GM20000 (cell line): ENCODE results near the gene PPIP5K2.
"Not testable (repeated sequence)": the region's sequence is repeated elsewhere in the genome, so short reads cannot be mapped to it uniquely, and the experiment has no call there.

Source experiments
- DNase-seq: peaks from one replicate; pipeline ENCODE4 v3.0.0; 2012; ENCODE audit warnings: low spot score
- TF ChIP-seq, protein P1 (sequence below): IDR thresholded peaks from 2 replicates; pipeline ENCODE4 v1.5.1; 2012; ENCODE audit warnings: mild to moderate bottlenecking, control low read depth; ENCODE audit errors: extremely low read depth, missing control alignments

The PPIP5K2 gene

GRCh38 chr5:103177543-103177942 is 57.4 kb downstream of the PPIP5K2 start:
- TF ChIP-seq, protein P1, sequence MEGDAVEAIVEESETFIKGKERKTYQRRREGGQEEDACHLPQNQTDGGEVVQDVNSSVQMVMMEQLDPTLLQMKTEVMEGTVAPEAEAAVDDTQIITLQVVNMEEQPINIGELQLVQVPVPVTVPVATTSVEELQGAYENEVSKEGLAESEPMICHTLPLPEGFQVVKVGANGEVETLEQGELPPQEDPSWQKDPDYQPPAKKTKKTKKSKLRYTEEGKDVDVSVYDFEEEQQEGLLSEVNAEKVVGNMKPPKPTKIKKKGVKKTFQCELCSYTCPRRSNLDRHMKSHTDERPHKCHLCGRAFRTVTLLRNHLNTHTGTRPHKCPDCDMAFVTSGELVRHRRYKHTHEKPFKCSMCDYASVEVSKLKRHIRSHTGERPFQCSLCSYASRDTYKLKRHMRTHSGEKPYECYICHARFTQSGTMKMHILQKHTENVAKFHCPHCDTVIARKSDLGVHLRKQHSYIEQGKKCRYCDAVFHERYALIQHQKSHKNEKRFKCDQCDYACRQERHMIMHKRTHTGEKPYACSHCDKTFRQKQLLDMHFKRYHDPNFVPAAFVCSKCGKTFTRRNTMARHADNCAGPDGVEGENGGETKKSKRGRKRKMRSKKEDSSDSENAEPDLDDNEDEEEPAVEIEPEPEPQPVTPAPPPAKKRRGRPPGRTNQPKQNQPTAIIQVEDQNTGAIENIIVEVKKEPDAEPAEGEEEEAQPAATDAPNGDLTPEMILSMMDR = no peak
- DNase-seq = no peak

DNA sequence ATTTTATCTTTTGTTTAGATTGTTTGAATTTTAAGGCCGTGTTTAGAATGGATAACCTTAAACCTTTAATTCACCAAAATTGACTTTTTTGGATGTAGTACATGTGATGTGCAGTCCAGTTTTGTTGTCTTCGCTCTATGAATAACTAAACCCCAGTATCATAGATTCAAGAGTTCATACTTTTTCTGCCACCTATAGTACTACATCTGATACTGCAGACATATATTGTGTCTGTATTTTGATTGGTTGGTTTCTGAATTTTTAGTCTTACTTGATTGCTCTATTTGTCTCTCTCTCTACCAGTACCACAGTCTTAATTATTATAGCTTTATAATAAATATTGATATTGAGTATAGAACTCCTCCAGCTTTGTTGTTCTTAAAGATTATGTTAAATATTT is 58.1 kb downstream of the PPIP5K2 start:
- DNase-seq = no peak
- TF ChIP-seq, protein P1 = no peak

DNA sequence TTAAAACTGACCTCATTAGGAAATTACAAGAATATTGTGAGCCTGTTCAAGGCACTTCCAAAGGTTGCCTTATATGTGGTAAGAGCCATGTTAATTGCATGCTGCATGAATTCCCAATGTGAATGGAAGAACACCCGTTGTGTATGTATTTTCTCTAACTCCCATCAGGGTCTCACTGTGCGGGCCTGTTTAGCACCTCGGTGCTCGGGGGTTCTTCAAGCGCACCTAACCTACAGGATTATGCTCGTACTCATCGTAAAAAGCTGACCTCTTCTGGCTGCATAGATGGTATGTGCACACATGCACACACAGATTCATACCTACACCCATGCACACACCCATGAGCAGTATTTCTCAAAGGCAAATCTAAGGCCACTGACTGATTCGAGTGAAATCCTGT is 66.1 kb downstream of the PPIP5K2 start:
- no peak for DNase-seq
- TF ChIP-seq, protein P1 = no peak

DNA sequence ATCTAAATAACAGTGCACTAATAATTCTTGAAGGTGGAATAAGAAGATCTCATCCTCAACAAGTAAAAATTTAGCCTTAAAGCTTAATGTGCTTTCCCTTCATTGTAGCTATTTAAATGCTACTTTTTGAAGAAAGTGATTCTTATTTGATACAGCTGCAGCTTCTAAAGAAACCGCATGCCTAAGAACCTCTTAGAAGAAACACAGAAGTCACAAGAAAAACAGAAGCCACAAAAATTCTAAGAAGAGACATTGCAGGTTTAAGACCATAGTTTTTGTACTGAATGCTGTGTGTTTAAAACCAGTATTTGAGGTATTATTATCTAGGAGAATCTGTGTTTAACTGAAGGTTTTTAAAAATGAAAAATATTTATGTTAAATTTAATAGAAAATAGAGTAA is 68.3 kb downstream of the PPIP5K2 start:
- TF ChIP-seq, protein P1 = no peak
- DNase-seq = no peak

GRCh38 chr5:103203226-103203625 is 83.1 kb downstream of the PPIP5K2 start:
- TF ChIP-seq, protein P1 = no peak
- DNase-seq = no peak

GRCh38 chr5:103204990-103205389 is 84.9 kb downstream of the PPIP5K2 start:
- not testable (repeated sequence) for DNase-seq

- TF ChIP-seq, protein P1 = no peak
- DNase-seq = no peak
Observed at GRCh38 chr5:103205991-103206700, 86.0 kb downstream of the PPIP5K2 start.

GRCh38 chr5:103207011-103207410 is 86.9 kb downstream of the PPIP5K2 start:
- TF ChIP-seq, protein P1 = no peak
- DNase-seq = no peak
